DND-41 (cell line): Measurements from ENCODE around the gene SPACDR.

Source experiments
- ATAC-seq: fragments of 200-7000 bp; cut with Tn5 transposase; 3 replicates; pipeline ENCODE4 v1.9.1; 2021; ENCODE audit warnings: low read depth; ENCODE audit not compliant: insufficient read depth
- DNase-seq: peaks from one replicate; pipeline ENCODE4 v3.0.0-alpha.2; 2020
- H2AFZ ChIP-seq: 2 replicates; pipeline ENCODE4 v1.6.0; 2012; ENCODE audit warnings: low read depth, low read length
- H3K27ac ChIP-seq: 2 replicates; pipeline ENCODE4 v1.5.1; 2012; ENCODE audit warnings: low read length, inconsistent platforms
- H3K27me3 ChIP-seq: fragments of 200-600 bp; sonication (generic); 2 replicates; pipeline ENCODE4 v1.6.0; 2012; ENCODE audit warnings: low read length, mild to moderate bottlenecking, inconsistent platforms; ENCODE audit not compliant: insufficient read depth, poor library complexity
- H3K36me3 ChIP-seq: 2 replicates; pipeline ENCODE4 v1.5.1; 2012; ENCODE audit warnings: low read length, inconsistent platforms; ENCODE audit not compliant: insufficient read depth
- H3K4me1 ChIP-seq: 2 replicates; pipeline ENCODE4 v1.5.1; 2012; ENCODE audit warnings: mild to moderate bottlenecking, low read length; ENCODE audit not compliant: insufficient read depth
- H3K4me2 ChIP-seq: 2 replicates; pipeline ENCODE4 v1.6.0; 2012; ENCODE audit warnings: mild to moderate bottlenecking, moderate library complexity, low read length, inconsistent platforms; ENCODE audit not compliant: insufficient read depth
- H3K4me3 ChIP-seq, 2 experiments: fragments of 200-600 bp in 1 of 2; shearing (Covaris generic) in 1 of 2; 2 replicates each; pipeline ENCODE4 v1.5.1; 2012 to 2016; ENCODE audit warnings: inconsistent platforms in 2 of 2, low read length in 2 of 2, mild to moderate bottlenecking in 2 of 2, low read depth in 1 of 2, moderate library complexity in 1 of 2
- H3K79me2 ChIP-seq: 2 replicates; pipeline ENCODE4 v1.6.0; 2012; ENCODE audit warnings: low read length, inconsistent platforms; ENCODE audit not compliant: insufficient read depth
- H3K9ac ChIP-seq: 2 replicates; pipeline ENCODE4 v1.6.0; 2012; ENCODE audit warnings: low read depth, mild to moderate bottlenecking, inconsistent platforms, low read length, moderate library complexity
- H3K9me3 ChIP-seq: 2 replicates; pipeline ENCODE4 v1.5.1; 2012; ENCODE audit warnings: low read length, moderate library complexity, mild to moderate bottlenecking, inconsistent platforms; ENCODE audit not compliant: insufficient read depth, severe bottlenecking
- H4K20me1 ChIP-seq: 2 replicates; pipeline ENCODE4 v1.6.0; 2012; ENCODE audit warnings: low read length; ENCODE audit not compliant: insufficient read depth
- CTCF ChIP-seq: IDR thresholded peaks from 2 replicates; pipeline ENCODE4 v1.5.1; 2012; ENCODE audit warnings: borderline replicate concordance, low read length, moderate library complexity, mild to moderate bottlenecking; ENCODE audit not compliant: poor library complexity, severe bottlenecking; ENCODE audit errors: extremely low read depth
- EZH2 ChIP-seq: IDR thresholded peaks from 3 replicates; pipeline ENCODE4 v1.6.1; 2012; ENCODE audit warnings: borderline replicate concordance, low read depth, mild to moderate bottlenecking, moderate library complexity, low read length, inconsistent platforms; ENCODE audit not compliant: severe bottlenecking

The SPACDR gene

GRCh38 chr7:100496509-100496908, 32.4 kb upstream of the SPACDR start:
- Histone ChIP-seq H3K27ac (no peak overlapping the region), H2AFZ (no peak overlapping the region), H3K9me3 (no peaks in the 10 kb centered on the region), H3K4me1 (no peaks in the 10 kb centered on the region), H3K27me3 (peaks cover 33% of the 10 kb centered on the region), H4K20me1 (no peaks in the 10 kb centered on the region), H3K36me3 (no peaks in the 10 kb centered on the region), H3K4me2 (no peak overlapping the region), H3K79me2 (no peaks in the 10 kb centered on the region), H3K4me3 (no peak overlapping the region), H3K9ac (no peak overlapping the region)
- TF ChIP-seq EZH2: no peak
- no peak for TF ChIP-seq CTCF
- DNase-seq (no peak), ATAC-seq (no peak)

- Histone ChIP-seq H2AFZ (no peak overlapping the region), H3K4me1 (no peaks in the 10 kb centered on the region), H3K9ac (no peak overlapping the region), H4K20me1 (no peaks in the 10 kb centered on the region), H3K4me2 (no peak overlapping the region), H3K27me3 (peaks cover 32% of the 10 kb centered on the region), H3K9me3 (no peaks in the 10 kb centered on the region), H3K4me3 (no peak overlapping the region), H3K36me3 (no peaks in the 10 kb centered on the region), H3K79me2 (no peaks in the 10 kb centered on the region), H3K27ac (no peak overlapping the region)
- ATAC-seq (peak; percentile 47), DNase-seq (no peak)
- TF ChIP-seq CTCF (no peak), EZH2 (peak; percentile 73)
Observed at GRCh38 chr7:100493476-100494264, 29.6 kb upstream of the SPACDR start.

- Histone ChIP-seq H3K27ac (no peak overlapping the region), H3K27me3 (peaks cover 32% of the 10 kb centered on the region), H3K36me3 (no peaks in the 10 kb centered on the region), H2AFZ (no peak overlapping the region), H4K20me1 (no peaks in the 10 kb centered on the region), H3K9ac (no peak overlapping the region), H3K4me2 (no peak overlapping the region), H3K79me2 (no peaks in the 10 kb centered on the region), H3K4me1 (no peaks in the 10 kb centered on the region), H3K4me3 (no peak overlapping the region), H3K9me3 (no peaks in the 10 kb centered on the region)
- no peak for TF ChIP-seq CTCF
- TF ChIP-seq EZH2: no peak
- no peak for ATAC-seq
- DNase-seq: no peak
Observed at GRCh38 chr7:100492738-100493475, 28.8 kb upstream of the SPACDR start.
